SK-N-MC (cell line): ENCODE data around the gene MYO18B.

ENCODE experiments used
- DNase-seq: peaks from one replicate; pipeline ENCODE4 v3.0.0-alpha.2; 2011; ENCODE audit warnings: low read depth, low spot score
- H3K27ac ChIP-seq: fragments of 200-600 bp; sonication (generic); 2 replicates; pipeline ENCODE4 v1.5.1; 2016; ENCODE audit warnings: mixed run types
- H3K36me3 ChIP-seq: fragments of 200-600 bp; sonication (generic); 2 replicates; pipeline ENCODE4 v1.6.1; 2017; ENCODE audit warnings: antibody characterized with exemption, low read length, mixed read lengths; ENCODE audit not compliant: insufficient read depth
- H3K4me3 ChIP-seq: fragments of 200-600 bp; sonication (generic); 2 replicates; pipeline ENCODE4 v1.5.1; 2016
- H3K9ac ChIP-seq: fragments of 200-600 bp; sonication (generic); 2 replicates; pipeline ENCODE4 v1.8.0; 2017; ENCODE audit warnings: mixed run types, mixed read lengths; ENCODE audit not compliant: insufficient read length
- H3K9me3 ChIP-seq: fragments of 200-600 bp; sonication (generic); 2 replicates; pipeline ENCODE4 v1.6.1; 2017; ENCODE audit warnings: low read depth, mild to moderate bottlenecking, antibody characterized with exemption, low read length, moderate library complexity, mixed read lengths
- EZH2 ChIP-seq: fragments of 200-600 bp; sonication (generic); IDR thresholded peaks from one replicate; pipeline ENCODE4 v1.6.1; 2017; ENCODE audit warnings: antibody characterized with exemption
- FOXP2 ChIP-seq: optimal IDR thresholded peaks from 2 replicates; pipeline ENCODE3; 2011; ENCODE audit warnings: mild to moderate bottlenecking, moderate library complexity; ENCODE audit not compliant: insufficient read depth; ENCODE audit errors: extremely low read length, control extremely low read depth
- POLR2AphosphoS5 ChIP-seq: IDR thresholded peaks from 2 replicates; pipeline ENCODE4 v1.6.1; 2012; ENCODE audit warnings: mild to moderate bottlenecking, low read depth, low read length, borderline replicate concordance

MYO18B gene

DNA sequence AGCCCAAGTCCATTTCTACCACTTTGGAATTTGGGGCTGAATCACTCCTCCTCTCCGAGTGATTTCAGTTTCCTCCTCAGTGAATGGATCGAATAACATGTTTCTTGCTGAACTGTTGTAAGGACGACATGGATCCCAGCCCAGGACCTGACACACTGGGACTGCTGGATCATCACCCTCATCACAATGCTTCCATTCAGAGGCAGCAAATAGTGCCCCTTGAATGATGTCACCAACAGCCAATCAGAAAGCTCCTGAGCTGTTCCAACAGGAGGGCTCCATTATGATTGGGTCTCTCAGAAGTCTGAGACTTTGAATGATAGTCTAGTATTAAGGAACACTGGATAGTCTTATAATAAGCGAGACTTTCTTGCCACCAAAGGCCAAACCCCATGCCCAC is 158.9 kb downstream of the MYO18B start:
- Histone ChIP-seq H3K9ac (no peak overlapping the region), H3K9me3 (no peaks in the 10 kb centered on the region), H3K27ac (no peak overlapping the region), H3K4me3 (no peak overlapping the region), H3K36me3 (no peaks in the 10 kb centered on the region)
- TF ChIP-seq POLR2AphosphoS5 (no peak), FOXP2 (no peak), EZH2 (no peak)
- DNase-seq: no peak

DNA sequence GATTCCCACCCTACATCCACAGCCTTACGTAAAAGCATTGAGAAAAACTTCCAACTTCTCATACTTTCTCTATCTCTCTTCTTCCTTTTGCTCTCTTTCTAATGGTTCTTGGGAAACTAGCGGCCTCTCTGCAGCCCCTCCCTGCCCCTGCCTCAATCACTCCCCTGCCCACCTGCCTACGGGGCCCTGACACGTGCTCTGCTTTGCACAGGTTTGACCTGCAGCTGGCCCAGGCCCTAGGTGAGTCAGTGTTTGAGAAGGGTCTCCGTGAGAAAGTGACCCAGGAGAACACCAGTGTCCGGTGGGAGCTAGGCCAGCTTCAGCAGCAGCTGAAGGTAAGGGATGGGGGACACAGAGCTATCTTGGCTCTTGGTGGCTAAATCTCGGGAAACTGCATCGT is 160.4 kb downstream of the MYO18B start:
- Histone ChIP-seq H3K9me3 (no peaks in the 10 kb centered on the region), H3K9ac (no peak overlapping the region), H3K36me3 (no peaks in the 10 kb centered on the region), H3K27ac (no peak overlapping the region), H3K4me3 (no peak overlapping the region)
- TF ChIP-seq POLR2AphosphoS5: no peak
- no peak for TF ChIP-seq FOXP2
- TF ChIP-seq EZH2: no peak
- no peak for DNase-seq

DNA sequence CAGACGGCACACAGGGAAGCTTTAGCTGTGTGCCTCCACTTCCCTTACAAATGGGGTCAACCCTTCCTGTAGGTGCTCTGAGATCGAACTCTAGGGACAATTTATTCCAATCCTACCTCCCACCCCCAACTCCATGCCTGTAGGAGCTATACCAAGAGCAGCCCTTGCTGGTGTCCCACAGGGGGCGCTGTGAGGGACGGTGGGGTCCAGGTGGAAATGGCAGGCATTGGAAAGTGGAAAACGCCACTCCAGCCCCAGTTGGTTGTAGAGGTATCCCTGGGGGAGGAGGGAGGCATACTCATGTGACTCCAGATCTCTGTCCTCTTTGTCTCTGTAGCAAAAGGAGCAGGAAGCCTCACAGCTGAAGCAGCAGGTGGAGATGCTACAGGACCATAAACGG is 161.3 kb downstream of the MYO18B start:
- Histone ChIP-seq H3K27ac (no peak overlapping the region), H3K36me3 (no peaks in the 10 kb centered on the region), H3K9me3 (no peaks in the 10 kb centered on the region), H3K9ac (no peak overlapping the region), H3K4me3 (no peak overlapping the region)
- TF ChIP-seq FOXP2 (no peak), EZH2 (no peak)
- DNase-seq: no peak

DNA sequence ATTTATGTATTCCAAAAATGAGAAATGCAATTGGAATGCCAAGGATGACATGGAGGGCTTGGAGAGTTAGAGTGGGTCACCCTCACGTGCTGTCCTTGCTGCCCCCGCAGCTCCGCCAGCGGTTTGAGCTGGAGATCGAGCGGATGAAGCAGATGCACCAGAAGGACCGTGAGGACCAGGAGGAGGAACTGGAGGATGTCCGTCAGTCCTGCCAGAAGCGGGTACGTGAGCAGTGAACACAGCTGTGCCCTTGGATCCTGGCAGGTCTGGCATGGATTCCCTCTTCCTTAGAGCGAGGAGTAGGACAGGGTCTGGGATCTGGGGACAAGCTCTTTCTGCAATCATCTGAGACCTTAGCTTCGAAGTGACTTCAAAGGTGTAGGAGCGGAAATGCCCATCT is 166.2 kb downstream of the MYO18B start:
- Histone ChIP-seq H3K9ac (no peak overlapping the region), H3K9me3 (no peaks in the 10 kb centered on the region), H3K4me3 (no peak overlapping the region), H3K36me3 (no peaks in the 10 kb centered on the region), H3K27ac (no peak overlapping the region)
- TF ChIP-seq POLR2AphosphoS5 (no peak), FOXP2 (no peak), EZH2 (no peak)
- DNase-seq: no peak

DNA sequence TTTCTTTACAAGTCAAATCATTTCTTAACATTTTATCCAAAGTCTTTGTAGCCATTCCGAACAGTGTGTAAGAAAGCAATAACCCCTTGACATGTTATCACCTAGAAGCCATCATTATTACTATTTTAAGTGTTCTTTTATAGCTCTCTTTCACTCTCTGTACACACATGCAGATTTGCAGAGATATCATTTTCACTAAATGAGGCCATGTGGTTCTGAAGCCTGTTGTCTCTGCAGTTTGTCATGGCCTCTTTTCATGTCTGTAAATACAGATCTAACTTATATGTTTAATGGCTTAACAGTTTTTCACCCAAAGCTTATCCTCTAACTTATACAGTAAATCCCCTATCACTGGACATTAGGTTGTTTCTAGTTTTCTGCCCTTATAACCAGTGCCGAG is 166.8 kb downstream of the MYO18B start:
- DNase-seq: no peak
- Histone ChIP-seq H3K9me3 (no peaks in the 10 kb centered on the region), H3K36me3 (no peaks in the 10 kb centered on the region), H3K27ac (no peak overlapping the region), H3K9ac (no peak overlapping the region), H3K4me3 (no peak overlapping the region)
- TF ChIP-seq POLR2AphosphoS5: no peak
- TF ChIP-seq EZH2: no peak
- TF ChIP-seq FOXP2: no peak

DNA sequence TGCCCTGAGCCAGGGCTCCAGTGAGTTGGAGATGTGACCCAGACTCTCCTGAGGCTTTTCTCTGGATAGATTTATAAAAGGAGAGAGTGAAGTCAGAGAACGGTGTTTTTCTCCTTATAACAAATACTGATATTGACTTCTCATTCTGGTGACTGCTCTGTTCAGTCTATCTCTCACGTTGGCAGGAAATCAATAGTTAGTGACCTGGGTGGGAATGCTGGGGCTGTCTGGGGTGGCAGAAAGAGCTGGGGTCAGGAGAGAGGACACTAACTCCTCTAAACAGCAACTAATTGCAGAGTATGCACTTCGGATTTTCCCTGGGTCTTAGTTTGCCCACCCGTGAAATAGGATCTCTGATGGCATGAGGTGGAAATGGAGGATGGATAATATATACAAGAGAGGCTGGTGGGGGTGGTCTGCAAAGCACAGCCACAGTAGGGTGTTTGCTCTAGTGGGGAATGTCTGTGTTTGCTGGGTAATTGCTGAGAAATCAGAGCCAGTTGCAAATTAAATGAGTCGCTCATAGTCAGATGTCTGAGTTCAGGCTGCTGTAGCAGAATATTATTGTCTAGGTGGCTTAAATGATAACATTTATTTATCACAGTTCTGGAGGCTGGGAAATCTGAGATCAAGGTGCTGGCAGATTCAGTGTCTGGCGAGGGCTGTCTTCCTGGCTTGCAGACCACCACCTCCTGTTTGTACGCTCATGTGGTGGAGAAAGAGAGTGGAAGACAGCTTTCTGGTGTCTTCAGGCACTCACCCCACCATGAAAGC is 167.8 kb downstream of the MYO18B start:
- DNase-seq: no peak
- Histone ChIP-seq H3K4me3 (no peak overlapping the region), H3K36me3 (no peaks in the 10 kb centered on the region), H3K9me3 (no peaks in the 10 kb centered on the region), H3K27ac (no peak overlapping the region), H3K9ac (no peak overlapping the region)
- TF ChIP-seq POLR2AphosphoS5: no peak
- no peak for TF ChIP-seq FOXP2
- no peak for TF ChIP-seq EZH2

DNA sequence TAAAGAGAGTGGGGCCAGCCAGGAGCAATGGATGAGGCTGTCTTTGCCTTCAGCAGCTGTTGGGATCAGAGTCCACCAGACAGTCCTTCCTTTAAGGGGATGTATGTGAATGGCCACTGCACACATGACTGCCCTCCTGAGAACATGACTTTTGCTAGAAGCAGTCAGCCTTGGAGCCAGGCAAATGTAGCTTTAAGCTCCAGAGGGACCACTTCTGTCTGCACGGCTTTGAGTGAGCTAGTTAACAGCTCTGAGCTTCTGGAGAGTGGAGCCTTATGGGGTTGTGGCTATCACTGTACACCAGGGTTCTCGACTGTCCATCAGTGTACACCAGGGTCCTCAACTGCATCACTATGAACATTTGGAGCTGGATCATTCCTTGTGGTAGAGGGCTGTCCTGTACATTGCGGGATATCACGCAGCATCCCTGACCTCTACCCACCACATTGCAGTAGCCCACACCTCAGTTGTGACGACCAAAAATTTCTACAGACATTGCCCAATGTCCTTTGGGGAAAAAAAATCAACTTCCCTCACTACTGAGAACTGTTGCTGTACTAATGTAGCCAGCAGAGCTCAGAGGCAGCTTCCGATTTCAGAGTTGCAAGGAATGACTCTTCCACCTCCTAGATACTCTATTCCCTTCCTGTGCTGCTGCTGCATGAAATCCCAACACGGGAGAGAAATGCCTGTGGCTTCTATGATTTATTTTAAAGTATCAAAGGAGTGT is 169.4 kb downstream of the MYO18B start:
- DNase-seq: no peak
- Histone ChIP-seq H3K4me3 (no peak overlapping the region), H3K9ac (no peak overlapping the region), H3K36me3 (no peaks in the 10 kb centered on the region), H3K9me3 (no peaks in the 10 kb centered on the region), H3K27ac (no peak overlapping the region)
- TF ChIP-seq EZH2 (no peak), FOXP2 (no peak), POLR2AphosphoS5 (no peak)

DNA sequence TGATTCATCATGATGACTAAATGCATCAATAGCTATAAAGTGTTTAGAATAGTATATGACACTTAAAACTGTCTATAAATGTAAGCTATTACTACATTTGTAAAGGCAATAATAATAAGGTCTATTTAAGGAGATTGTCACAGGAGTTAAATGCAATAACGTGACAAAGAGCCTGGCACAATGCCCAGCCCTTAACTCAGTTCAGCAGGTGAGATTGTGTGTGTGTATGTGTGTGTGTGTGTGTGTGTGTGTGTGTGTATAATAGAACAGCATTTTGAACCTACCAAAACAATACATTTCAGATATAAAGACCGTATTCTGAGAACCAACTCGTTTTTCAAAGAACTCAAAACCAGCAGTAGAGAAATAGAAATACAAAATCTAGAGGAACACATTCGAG is 177.5 kb downstream of the MYO18B start:
- Histone ChIP-seq H3K27ac (no peak overlapping the region), H3K9me3 (no peaks in the 10 kb centered on the region), H3K36me3 (no peaks in the 10 kb centered on the region), H3K9ac (no peak overlapping the region), H3K4me3 (no peak overlapping the region)
- no peak for TF ChIP-seq POLR2AphosphoS5
- TF ChIP-seq FOXP2: no peak
- no peak for TF ChIP-seq EZH2
- DNase-seq: no peak

DNA sequence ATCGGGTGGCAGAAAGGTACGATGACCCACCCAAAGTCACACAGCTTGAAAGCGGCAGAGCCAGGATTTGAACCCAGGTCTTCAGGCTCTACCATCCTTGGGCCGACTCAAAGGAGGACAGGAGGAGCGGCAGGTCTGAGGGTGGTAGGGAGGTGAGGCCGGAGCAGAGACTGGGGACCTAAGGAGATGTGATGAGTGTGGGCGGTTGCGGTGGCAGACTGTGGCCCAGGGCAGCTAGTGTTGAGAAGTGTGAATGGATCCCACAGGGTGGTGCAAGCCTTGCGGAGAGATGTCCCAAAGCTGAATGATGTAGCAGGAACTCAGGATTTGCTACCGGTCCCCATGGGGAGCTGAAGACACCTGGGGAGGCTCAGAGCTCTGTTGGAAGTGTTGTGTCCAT is 180.2 kb downstream of the MYO18B start:
- Histone ChIP-seq H3K27ac (no peak overlapping the region), H3K4me3 (no peak overlapping the region), H3K9me3 (no peaks in the 10 kb centered on the region), H3K36me3 (no peaks in the 10 kb centered on the region), H3K9ac (no peak overlapping the region)
- no peak for TF ChIP-seq FOXP2
- TF ChIP-seq POLR2AphosphoS5: no peak
- DNase-seq: no peak

DNA sequence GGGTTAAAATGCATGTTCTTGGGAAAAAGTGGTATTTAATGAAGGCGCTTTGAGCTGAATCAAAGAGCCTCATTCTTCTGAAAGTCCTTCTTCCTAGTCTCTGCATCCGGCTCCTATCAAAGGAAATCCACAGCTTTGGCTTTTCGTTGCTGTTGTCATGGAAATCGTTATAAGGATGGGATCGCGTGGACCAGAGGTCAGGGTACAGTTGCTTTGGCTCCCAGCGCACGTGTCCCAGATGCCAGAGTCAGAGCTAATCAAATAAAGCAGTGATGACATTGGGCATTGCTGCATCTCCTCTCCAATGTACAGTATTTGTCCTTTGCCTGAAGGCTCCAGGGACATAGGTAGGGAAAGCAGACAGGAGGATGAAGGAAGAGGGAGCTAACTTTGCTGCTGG is 181.9 kb downstream of the MYO18B start:
- TF ChIP-seq FOXP2 (no peak), POLR2AphosphoS5 (no peak), EZH2 (no peak)
- H3K4me3 ChIP-seq: no peak overlapping the region
- no peaks in the 10 kb centered on the region for H3K36me3 ChIP-seq
- H3K9me3 ChIP-seq: no peaks in the 10 kb centered on the region
- no peak for DNase-seq
- no peak overlapping the region for H3K9ac ChIP-seq
- H3K27ac ChIP-seq: no peak overlapping the region
